GM18951 (cell line): ENCODE measurements around the gene CD109.

ENCODE experiments used
- POLR2A ChIP-seq: IDR thresholded peaks from 4 replicates; pipeline ENCODE4 v1.6.1; 2011; ENCODE audit warnings: mild to moderate bottlenecking; ENCODE audit not compliant: insufficient read length, insufficient read depth; ENCODE audit errors: extremely low read depth
- in situ Hi-C: fragments of 300-500 bp; cut with MboI; formaldehyde crosslinking; loops from one replicate; pipeline ENCODE4 v1.12.0; 2022; ENCODE audit warnings: low sequenced_read_pairs, mixed read lengths, inconsistent platforms; ENCODE audit not compliant: unreplicated experiment

CD109 gene

DNA sequence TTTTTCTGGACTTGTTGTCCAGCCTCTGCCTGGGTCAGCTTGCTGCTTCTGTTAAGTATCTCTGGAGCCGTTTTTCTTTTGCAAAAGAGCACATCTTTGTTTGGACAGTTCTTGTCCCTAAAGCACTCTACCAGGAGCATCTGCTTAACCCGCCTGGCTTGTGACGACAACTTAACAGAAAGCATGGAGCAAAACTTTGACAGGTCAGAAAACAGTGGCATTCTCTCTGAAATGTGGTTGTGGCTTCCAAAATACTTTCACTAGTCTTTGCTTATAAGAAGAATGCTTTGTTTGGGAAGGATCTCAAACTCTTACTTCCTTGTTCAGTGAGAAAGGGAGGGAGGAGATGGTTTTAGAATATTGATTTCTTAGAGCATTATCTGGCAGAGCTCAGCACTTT is 47.6 kb downstream of the CD109 start:
- TF ChIP-seq POLR2A = no peak
- in situ Hi-C loops = loop anchor here (25.0 kb wide), 1 partner anchor 669 kb away; no protein-coding TSS in a partner anchor

- no peak for TF ChIP-seq POLR2A
- in situ Hi-C loops = loop anchor here (5.0 to 25.0 kb wide), 2 partner anchors 666 to 1456 kb away; no protein-coding TSS in a partner anchor
Observed at GRCh38 chr6:73746787-73747186, 50.8 kb downstream of the CD109 start.

- no peak for TF ChIP-seq POLR2A
- in situ Hi-C loops = loop anchor here (5.0 to 25.0 kb wide), 2 partner anchors 665 to 1455 kb away; no protein-coding TSS in a partner anchor
Observed at GRCh38 chr6:73747289-73747688, 51.3 kb downstream of the CD109 start.

DNA sequence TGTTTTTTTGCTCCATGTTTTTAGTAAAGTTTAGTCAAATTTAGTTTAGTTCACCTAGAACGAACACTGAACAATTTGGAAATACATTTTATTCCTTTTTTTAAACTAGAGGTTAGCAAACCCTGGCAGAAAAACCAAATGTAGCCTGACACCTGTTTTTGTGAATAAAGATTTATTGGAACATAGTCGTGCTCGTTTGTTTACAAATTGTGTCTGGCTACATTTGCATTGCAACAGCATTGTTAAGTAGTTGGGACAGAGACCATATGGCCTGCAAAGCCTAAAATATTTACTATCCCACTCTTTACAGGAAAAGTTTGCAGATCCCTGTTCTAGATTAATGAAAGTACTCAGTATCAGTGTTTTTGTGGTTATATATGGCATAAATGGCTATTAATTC is 56.9 kb downstream of the CD109 start:
- no peak for TF ChIP-seq POLR2A
- in situ Hi-C loops = no loop called here

- TF ChIP-seq POLR2A = no peak
- in situ Hi-C loops = no loop called here
Observed at GRCh38 chr6:73766040-73766439, 70.0 kb downstream of the CD109 start.

GRCh38 chr6:73768558-73768957 is 72.6 kb downstream of the CD109 start:
- in situ Hi-C loops = no loop called here
- no peak for TF ChIP-seq POLR2A

DNA sequence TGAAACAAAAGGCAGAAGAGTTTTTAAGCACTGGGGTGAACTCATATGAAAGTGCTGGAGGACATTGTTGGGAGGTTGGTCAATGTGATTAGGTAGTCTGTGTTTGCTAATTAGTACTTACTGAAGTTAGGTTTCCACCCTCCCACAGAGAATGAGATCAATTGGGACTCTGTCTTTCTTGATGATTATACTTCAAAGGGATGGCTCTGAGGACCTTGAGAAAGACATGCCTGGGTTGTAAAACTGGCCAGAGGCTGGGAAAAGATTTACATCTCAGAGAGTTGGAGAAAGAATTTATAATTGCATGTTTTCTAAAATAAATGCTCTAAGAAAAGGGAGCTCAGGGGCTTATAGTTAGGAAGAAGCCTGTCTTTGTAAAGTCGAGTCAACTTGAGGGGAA is 74.0 kb downstream of the CD109 start:
- no peak for TF ChIP-seq POLR2A
- in situ Hi-C loops = no loop called here

- TF ChIP-seq POLR2A = no peak
- in situ Hi-C loops = no loop called here
Observed at GRCh38 chr6:73774311-73774774, 78.3 kb downstream of the CD109 start.

GRCh38 chr6:73779943-73780342 is 83.9 kb downstream of the CD109 start:
- no peak for TF ChIP-seq POLR2A
- in situ Hi-C loops = no loop called here

- no peak for TF ChIP-seq POLR2A
Observed at GRCh38 chr6:73782911-73783310, 86.9 kb downstream of the CD109 start.

GRCh38 chr6:73784726-73785505 is 88.9 kb downstream of the CD109 start:
- in situ Hi-C loops = no loop called here
- TF ChIP-seq POLR2A = no peak

More at GRCh38 chr6:73782911-73783310, 86.9 kb downstream of the CD109 start:
- in situ Hi-C loops = no loop called here

- no peak for TF ChIP-seq POLR2A
- in situ Hi-C loops = no loop called here
Observed at GRCh38 chr6:73790574-73790973, 94.6 kb downstream of the CD109 start.

DNA sequence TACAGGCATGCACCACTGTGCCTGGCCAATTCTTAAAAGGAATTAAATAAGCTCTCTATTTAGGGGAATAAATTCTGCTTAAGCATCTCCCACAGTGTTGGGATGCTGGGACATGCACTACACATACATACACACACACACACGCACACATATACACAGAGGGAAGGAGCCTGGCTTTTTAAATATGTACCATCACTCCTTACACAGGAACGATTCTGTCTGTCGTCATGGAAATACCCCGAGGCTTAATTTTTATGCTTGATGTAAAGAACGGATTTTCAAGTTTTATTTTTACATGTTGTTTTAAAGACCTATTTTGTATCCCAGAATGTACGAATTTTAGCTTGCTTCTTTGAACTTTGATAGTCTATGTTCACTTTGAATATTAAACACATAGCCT is 95.3 kb downstream of the CD109 start:
- no peak for TF ChIP-seq POLR2A
- in situ Hi-C loops = no loop called here

- in situ Hi-C loops = no loop called here
- TF ChIP-seq POLR2A = no peak
Observed at GRCh38 chr6:73792738-73793137, 96.7 kb downstream of the CD109 start.

DNA sequence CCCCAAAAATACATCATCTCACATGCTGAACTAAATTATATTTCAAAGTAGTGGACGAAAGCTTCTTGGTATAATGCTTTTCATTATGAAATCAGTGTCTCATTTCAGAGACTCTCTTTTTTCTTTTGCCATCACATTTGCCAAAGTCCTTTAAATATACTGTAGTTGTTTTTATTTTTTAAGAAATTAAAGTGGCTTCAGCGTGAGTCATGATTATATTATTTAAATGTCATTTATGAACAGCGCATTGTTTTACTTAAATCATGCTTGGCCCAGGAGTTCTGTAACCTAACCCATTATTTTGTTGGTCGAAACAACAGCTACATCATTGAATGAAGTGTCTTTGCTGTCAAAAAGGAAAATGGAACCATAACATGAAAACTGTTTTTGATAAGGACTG is 100.9 kb downstream of the CD109 start:
- no peak for TF ChIP-seq POLR2A
- in situ Hi-C loops = no loop called here

GRCh38 chr6:73797861-73798260 is 101.9 kb downstream of the CD109 start:
- TF ChIP-seq POLR2A = no peak
- in situ Hi-C loops = no loop called here
